ENCODE results near the gene FPR3.
"Not testable (repeated sequence)": the region's sequence is repeated elsewhere in the genome, so short reads cannot be mapped to it uniquely, and the experiment has no call there.

Gene FPR3

DNA sequence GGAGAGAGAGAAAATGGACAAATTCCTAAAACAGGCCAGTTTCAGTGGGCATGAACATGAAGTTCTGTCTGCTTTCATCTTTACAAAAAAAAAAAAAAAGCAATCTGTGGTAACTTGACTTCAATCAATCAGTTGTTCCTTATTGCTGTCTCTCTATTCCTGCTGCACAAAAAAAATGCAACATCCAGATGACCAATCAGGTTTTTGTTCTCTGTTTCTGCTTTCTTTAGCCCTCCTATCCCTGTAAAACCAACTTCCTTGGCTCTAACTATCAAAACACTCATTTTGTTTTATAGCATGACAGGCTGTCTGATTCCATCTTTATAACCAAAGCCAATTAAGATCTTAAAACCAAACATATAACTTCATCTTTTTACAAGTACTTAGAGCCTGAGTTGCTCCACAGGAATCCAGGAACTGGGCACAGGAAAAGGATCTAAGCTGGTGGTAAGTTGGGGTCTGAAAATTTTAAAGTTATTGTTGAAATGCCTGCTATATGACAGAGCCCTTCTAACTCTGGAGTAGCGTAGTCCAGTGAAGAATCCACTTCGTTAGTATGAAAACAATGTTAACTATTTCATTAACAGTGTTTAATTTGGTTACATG, at the start of gene FPR3:
FPR3 (plus strand) TSS at position 273 of the 606 bp plus-strand sequence. CDS start 28,592 bp downstream, outside the sequence.
- Mint-ChIP-seq H3K4me3 (no peak within 1 kb of the TSS), H3K27ac (no peak within 1 kb of the TSS), H3K4me1 (ENCODE audit: low read depth) (no peaks in the 10 kb centered on the region), H3K36me3 (no peaks in the 10 kb centered on the region), H3K27me3 (peaks cover 22% of the 10 kb centered on the region), H3K9me3 (ENCODE audit: low read depth) (peaks cover 3% of the 10 kb centered on the region)

- Mint-ChIP-seq H3K4me3 (no peak overlapping the region), H3K9me3 (ENCODE audit: low read depth) (no peaks in the 10 kb centered on the region), H3K4me1 (ENCODE audit: low read depth) (no peaks in the 10 kb centered on the region), H3K36me3 (no peaks in the 10 kb centered on the region), H3K27me3 (peaks cover 3% of the 10 kb centered on the region), H3K27ac (no peak overlapping the region)
Observed at GRCh38 chr19:51746731-51747130, 48.2 kb upstream of the FPR3 start.

DNA sequence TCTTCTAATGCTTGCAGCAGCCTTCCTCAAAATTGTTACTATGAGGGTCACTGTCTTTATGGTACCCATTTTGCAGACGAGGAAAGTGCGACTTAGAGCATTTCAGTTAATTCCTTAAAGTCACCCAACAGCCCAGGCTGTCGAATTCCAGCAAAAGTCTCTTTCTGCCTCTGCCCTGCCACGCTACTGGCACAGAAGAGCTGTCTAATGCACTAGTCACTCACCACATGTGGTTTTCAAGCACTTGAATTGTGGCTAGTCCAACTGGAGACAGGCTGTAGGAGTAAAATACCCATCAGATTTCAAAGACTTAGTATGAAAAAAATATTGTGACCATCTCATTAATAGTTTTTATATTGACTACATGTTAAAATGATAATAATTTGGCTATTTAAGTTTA, 45.0 kb upstream of the FPR3 start:
- Mint-ChIP-seq H3K4me1 (ENCODE audit: low read depth) (no peaks in the 10 kb centered on the region), H3K27ac (no peak overlapping the region), H3K4me3 (no peak overlapping the region), H3K9me3 (ENCODE audit: low read depth) (no peaks in the 10 kb centered on the region), H3K36me3 (no peaks in the 10 kb centered on the region), H3K27me3 (no peaks in the 10 kb centered on the region)

GRCh38 chr19:51750400-51751094, 44.4 kb upstream of the FPR3 start:
- H3K27me3 Mint-ChIP-seq = peaks cover 2% of the 10 kb centered on the region
- H3K4me3 Mint-ChIP-seq = no peak overlapping the region
- H3K4me1 Mint-ChIP-seq (ENCODE audit: low read depth) = no peaks in the 10 kb centered on the region
- H3K27ac Mint-ChIP-seq = no peak overlapping the region
- no peaks in the 10 kb centered on the region for H3K36me3 Mint-ChIP-seq
- no peaks in the 10 kb centered on the region for H3K9me3 Mint-ChIP-seq (ENCODE audit: low read depth)

DNA sequence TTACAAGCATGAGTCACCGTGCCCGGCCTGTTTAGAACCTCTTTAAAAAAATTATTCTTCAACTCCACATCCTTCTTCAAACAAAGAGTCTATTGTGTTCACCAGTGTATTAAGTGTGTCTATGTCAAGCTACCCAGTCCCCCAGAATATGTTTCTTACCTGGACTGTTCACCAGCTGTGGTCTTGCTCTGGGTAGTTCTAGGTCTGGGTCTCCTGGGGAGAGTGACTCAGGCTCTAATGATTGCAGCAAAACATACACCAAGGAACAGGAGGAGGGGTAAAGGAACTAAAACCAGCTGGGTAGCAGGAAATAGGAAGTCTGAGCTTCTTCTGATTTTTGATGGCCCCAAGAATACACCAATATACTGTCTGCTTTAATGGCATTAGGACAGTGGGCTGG, 43.3 kb upstream of the FPR3 start, which contains the start of gene FPR1:
FPR1 (minus strand) TSS at position 224 of the 400 bp plus-strand sequence. CDS start 4,884 bp downstream, outside the sequence.
- Mint-ChIP-seq H3K4me3 (no peak within 1 kb of the TSS), H3K4me1 (ENCODE audit: low read depth) (no peaks in the 10 kb centered on the region), H3K27me3 (peaks cover 2% of the 10 kb centered on the region), H3K9me3 (ENCODE audit: low read depth) (no peaks in the 10 kb centered on the region), H3K27ac (no peak within 1 kb of the TSS), H3K36me3 (peaks cover under 1% of the 10 kb centered on the region)

DNA sequence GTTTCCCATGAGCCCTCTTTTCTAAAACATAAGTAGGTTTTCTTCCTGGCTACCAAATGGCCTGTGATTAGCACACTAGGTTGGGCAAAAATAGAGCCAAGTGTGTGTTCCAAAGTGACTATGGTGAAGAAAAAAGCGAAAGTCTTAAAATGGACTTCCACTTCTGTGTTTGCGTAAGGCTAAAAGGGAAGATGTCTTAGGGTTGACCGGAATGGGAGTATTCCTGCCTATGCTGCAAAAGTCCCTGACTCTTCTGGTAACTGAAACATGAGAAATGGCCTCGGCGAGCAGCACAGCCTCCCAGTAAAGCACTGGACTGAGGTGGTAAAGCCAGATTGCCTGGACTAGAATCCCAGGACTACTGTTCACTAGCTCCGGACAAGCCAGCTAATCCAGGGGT, 40.8 kb upstream of the FPR3 start:
- Mint-ChIP-seq H3K4me1 (ENCODE audit: low read depth) (no peaks in the 10 kb centered on the region), H3K4me3 (no peak overlapping the region), H3K27me3 (peaks cover 5% of the 10 kb centered on the region), H3K9me3 (ENCODE audit: low read depth) (no peaks in the 10 kb centered on the region), H3K36me3 (peaks cover 2% of the 10 kb centered on the region), H3K27ac (no peak overlapping the region)

- H3K27ac Mint-ChIP-seq = no peak overlapping the region
- H3K4me1 Mint-ChIP-seq (ENCODE audit: low read depth) = no peaks in the 10 kb centered on the region
- peaks cover 2% of the 10 kb centered on the region for H3K36me3 Mint-ChIP-seq
- peaks cover 6% of the 10 kb centered on the region for H3K27me3 Mint-ChIP-seq
- H3K4me3 Mint-ChIP-seq = no peak overlapping the region
- peaks cover 2% of the 10 kb centered on the region for H3K9me3 Mint-ChIP-seq (ENCODE audit: low read depth)
Observed at GRCh38 chr19:51754770-51755169, 40.2 kb upstream of the FPR3 start.

DNA sequence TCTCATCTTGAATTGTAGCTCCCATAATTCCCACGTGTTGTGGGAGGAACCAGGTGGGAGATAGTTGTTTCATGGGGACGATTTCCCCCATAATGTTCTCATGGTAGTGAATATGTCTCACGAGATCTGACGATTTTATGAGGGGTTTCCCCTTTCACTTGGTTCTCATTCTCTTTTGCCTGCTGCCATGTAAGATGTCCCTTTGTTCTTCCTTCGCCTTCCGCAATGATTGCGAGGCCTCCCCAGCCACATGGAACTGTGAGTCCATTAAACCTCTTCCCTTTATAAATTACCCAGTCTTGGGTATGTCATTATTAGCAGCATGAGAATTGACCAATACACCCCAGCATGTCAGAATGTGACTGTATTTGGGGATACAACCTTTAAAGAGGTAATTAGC, 39.4 kb upstream of the FPR3 start:
- H3K36me3 Mint-ChIP-seq = peaks cover 2% of the 10 kb centered on the region
- H3K27ac Mint-ChIP-seq = no peak overlapping the region
- H3K4me3 Mint-ChIP-seq = no peak overlapping the region
- H3K27me3 Mint-ChIP-seq = peaks cover 7% of the 10 kb centered on the region
- H3K4me1 Mint-ChIP-seq (ENCODE audit: low read depth) = no peaks in the 10 kb centered on the region
- peaks cover 3% of the 10 kb centered on the region for H3K9me3 Mint-ChIP-seq (ENCODE audit: low read depth)

DNA sequence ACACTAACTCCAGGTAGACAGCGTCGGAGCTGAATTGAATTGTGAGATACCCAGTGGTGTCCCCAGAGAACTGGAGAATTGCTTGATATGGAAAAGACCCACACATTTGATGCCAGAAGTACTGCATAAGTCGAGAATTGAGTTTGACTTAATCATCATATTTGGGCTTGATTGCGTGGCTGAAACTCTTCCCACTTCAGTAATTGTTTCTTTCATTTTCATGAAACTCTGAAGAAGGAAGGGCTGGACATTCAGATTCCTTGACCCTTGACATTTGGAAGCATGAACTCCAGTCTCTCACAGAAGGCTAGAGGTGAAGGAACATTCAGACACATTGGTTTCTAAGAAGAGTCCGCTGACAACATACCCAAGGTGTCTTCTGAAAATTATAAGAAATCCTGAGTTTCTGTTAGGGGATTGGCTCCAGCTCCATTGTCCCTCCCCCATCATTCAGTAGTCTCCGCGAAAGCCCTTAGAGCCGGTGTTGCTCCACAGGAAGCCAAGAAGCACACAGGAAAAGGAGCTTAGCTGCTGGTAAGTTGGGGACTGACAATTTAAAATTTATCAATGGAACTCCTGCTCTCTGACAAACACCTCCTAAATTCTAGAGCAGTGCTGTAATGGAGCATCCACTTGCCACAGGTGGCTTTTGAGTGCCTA, 34.1 kb upstream of the FPR3 start, which contains the start of gene FPR2:
FPR2 (plus strand) TSS at position 484 of the 660 bp plus-strand sequence. CDS start 7,479 bp downstream, outside the sequence.
- peaks cover 4% of the 10 kb centered on the region for H3K4me1 Mint-ChIP-seq (ENCODE audit: low read depth)
- no peak within 1 kb of the TSS for H3K27ac Mint-ChIP-seq
- H3K36me3 Mint-ChIP-seq = peaks cover 2% of the 10 kb centered on the region
- peaks cover 7% of the 10 kb centered on the region for H3K9me3 Mint-ChIP-seq (ENCODE audit: low read depth)
- H3K4me3 Mint-ChIP-seq = no peak within 1 kb of the TSS
- H3K27me3 Mint-ChIP-seq = peaks cover 31% of the 10 kb centered on the region

- H3K36me3 Mint-ChIP-seq = peaks cover 2% of the 10 kb centered on the region
- peaks cover 7% of the 10 kb centered on the region for H3K9me3 Mint-ChIP-seq (ENCODE audit: low read depth)
- H3K27ac Mint-ChIP-seq = no peak overlapping the region
- H3K4me1 Mint-ChIP-seq (ENCODE audit: low read depth) = peaks cover 4% of the 10 kb centered on the region
- H3K27me3 Mint-ChIP-seq = peaks cover 31% of the 10 kb centered on the region
- H3K4me3 Mint-ChIP-seq = no peak overlapping the region
Observed at GRCh38 chr19:51761696-51762095, 33.3 kb upstream of the FPR3 start.

DNA sequence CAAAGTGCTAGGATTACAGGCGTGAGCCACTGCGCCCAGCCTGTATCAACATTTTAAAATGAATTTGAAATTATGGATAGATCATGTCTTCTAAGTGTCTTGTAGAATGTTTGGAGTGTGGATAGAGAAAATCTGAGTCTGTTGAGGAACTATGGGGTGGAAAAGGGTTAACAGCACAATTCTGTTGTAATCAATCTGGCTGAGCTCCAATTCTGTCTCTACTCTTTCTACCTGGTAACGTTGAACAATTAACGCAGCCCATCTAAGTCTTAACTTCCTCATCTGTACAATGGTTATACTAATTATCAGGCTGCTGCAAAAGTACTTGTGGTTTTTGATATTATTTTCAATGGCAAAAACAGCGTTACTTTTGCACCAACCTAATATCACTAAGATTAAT, 29.9 kb upstream of the FPR3 start:
- peaks cover 32% of the 10 kb centered on the region for H3K27me3 Mint-ChIP-seq
- H3K36me3 Mint-ChIP-seq = no peaks in the 10 kb centered on the region
- peaks cover 4% of the 10 kb centered on the region for H3K9me3 Mint-ChIP-seq (ENCODE audit: low read depth)
- no peak overlapping the region for H3K4me3 Mint-ChIP-seq
- peaks cover 4% of the 10 kb centered on the region for H3K4me1 Mint-ChIP-seq (ENCODE audit: low read depth)
- H3K27ac Mint-ChIP-seq = no peak overlapping the region

DNA sequence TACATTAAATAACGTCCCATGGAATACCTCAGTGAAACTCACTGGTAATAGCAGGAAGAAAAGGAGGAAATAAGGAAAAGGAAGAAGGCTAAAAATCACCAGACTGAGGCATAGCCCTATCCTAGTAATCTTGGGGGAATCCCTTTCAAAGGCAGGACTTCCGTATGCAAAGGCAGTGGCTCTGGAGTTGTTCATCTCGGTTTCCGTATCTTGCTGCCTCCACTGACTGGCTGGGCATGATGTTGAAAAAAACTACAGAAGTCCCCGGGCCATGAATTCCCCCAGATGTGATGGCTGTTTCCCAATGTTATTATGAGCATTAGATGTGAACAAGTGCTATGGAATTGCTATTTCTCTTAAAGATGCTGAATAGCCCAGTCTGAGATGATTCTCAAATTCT, 28.5 kb upstream of the FPR3 start:
- Mint-ChIP-seq H3K4me1 (ENCODE audit: low read depth) (peaks cover 4% of the 10 kb centered on the region), H3K9me3 (ENCODE audit: low read depth) (peaks cover 4% of the 10 kb centered on the region), H3K36me3 (no peaks in the 10 kb centered on the region), H3K4me3 (no peak overlapping the region), H3K27me3 (peaks cover 35% of the 10 kb centered on the region), H3K27ac (no peak overlapping the region)

DNA sequence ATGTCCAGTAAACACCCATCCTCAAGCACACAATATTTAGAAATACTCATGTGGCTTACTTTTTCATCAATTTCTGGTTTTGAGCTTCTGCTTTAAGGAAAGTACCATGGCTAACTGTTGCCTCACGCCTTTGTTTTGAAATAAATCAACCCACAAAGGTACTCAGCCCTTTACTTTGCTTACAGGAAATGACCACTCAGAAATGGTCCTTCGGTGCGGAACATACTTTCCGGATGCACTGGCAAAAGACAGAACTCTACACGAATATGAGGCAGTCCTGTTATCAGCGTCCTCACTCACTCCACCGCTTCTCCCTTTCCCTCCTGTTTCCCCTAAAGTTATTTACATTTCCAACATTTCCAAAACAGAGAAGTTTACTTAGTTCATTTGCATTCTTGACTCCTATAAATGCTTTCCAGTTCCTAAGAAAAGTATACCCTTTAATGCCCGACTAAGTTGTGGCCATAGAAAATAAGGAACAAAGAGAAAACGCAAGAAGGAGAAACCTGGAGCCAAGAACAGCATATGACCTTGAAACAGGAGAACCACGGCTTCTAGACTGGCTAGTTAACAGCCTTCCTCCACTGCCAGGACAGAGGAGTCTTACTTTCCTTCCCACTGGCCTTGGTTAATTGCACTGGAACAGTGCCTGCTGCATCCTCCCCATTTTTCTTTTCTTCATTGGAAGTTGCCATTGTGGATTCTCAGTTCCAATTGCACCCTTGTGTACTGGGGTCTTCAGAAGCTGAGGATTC, 23.4 kb upstream of the FPR3 start:
- Mint-ChIP-seq H3K27me3 (peaks cover 30% of the 10 kb centered on the region), H3K36me3 (no peaks in the 10 kb centered on the region), H3K9me3 (ENCODE audit: low read depth) (no peaks in the 10 kb centered on the region), H3K4me1 (ENCODE audit: low read depth) (no peaks in the 10 kb centered on the region), H3K27ac (no peak overlapping the region), H3K4me3 (no peak overlapping the region)

DNA sequence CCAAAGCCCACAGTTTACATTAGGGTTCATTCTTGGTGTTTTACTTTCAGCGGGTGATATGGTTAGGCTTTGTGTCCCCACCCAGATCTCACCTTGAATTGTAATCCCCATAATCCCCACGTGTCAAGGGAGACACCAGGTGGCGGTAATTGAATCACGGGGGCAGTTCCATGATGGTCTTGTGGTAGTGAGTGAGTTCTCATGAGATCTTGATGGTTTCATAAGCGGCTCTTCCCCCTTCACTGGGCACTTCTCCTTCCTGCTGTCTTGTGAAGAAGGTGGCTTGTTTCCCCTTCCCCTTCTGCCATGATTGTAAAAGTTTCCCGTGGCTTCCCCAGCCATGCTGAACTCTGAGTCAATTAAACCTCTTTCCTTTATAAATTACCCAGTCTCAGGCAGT, 22.0 kb upstream of the FPR3 start:
- no peaks in the 10 kb centered on the region for H3K4me1 Mint-ChIP-seq (ENCODE audit: low read depth)
- no peak overlapping the region for H3K27ac Mint-ChIP-seq
- no peak overlapping the region for H3K4me3 Mint-ChIP-seq
- no peaks in the 10 kb centered on the region for H3K36me3 Mint-ChIP-seq
- H3K9me3 Mint-ChIP-seq (ENCODE audit: low read depth) = no peaks in the 10 kb centered on the region
- peaks cover 38% of the 10 kb centered on the region for H3K27me3 Mint-ChIP-seq

DNA sequence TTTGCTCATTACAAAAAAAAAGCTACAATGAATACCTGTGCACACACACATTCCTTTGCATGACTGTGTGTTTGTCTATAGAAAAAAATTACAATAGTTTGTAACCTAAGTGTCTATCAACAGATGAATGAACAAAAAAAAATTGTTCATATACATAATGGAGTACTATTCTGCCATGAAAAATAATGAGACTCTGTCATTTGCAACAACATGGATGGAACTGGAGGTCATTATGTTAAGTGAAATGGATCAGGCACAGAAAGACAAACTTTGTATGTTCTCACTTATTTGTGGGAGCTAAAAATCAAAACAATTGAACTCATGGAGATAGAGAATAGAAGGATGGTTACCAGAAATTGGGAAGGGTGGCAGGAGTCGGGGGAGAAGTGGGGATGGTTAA, 18.4 kb upstream of the FPR3 start:
- H3K27ac Mint-ChIP-seq; H3K36me3 Mint-ChIP-seq; H3K4me3 Mint-ChIP-seq; H3K4me1 Mint-ChIP-seq (ENCODE audit: low read depth); H3K9me3 Mint-ChIP-seq (ENCODE audit: low read depth): not testable (repeated sequence)
- peaks cover 43% of the 10 kb centered on the region for H3K27me3 Mint-ChIP-seq
